MM.1S (cell line): Measurements from ENCODE around the gene ZNF225.

Experiments used
- EZH2 ChIP-seq: fragments of 300-600 bp; sonication (generic); optimal IDR thresholded peaks from 2 replicates; pipeline ENCODE3; 2017; ENCODE audit warnings: low read depth, mild to moderate bottlenecking, antibody characterized with exemption, low read length, mixed read lengths
- TF ChIP-seq, protein P1 (sequence below): fragments of 300-600 bp; sonication (generic); IDR thresholded peaks from 2 replicates; pipeline ENCODE4 v1.5.1; 2016; ENCODE audit warnings: antibody characterized with exemption, low read length, mixed read lengths

DNA sequence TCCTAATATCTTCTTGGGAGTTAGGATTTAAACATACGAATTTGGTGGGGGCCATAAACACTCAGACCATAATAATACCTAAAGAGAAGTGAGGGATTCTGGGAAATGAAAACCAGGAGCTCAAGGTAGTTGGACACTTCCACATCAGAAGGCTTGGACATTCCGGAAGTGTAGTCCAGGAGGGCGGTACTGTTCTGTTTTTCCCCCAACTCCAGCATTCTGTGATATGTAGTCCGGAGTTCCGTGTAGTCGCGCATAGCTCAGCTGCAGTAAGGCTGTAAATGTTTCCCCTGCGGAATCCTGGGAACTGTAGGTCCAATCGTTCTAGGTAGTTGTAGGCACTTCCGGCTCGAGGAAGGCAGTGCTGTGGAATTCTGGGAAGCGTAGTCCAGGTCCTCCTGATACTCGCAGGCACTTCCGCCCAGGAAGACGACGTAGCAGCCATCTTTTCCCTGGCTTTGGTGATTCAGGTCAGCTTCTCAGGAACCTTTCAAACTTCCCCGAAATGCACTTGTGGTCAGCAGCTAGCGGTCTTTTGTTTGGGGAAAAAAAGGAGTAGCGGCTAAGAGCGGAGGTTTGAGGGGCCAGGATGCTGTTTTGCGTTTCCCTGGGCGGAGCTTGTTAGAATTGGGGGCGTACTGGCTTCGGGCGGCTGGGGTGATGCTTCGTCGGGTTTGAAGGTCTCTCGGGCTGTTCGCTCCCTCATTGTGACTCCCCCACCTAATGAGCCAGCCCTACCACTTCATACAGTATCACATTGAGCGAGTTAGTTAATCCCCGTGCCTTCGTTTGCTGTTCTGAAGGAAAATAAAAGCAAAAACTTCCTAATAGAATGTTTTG lies 51.7 kb downstream of the ZNF225 start, which contains the start of gene ZNF226:
- TF ChIP-seq, protein P1, sequence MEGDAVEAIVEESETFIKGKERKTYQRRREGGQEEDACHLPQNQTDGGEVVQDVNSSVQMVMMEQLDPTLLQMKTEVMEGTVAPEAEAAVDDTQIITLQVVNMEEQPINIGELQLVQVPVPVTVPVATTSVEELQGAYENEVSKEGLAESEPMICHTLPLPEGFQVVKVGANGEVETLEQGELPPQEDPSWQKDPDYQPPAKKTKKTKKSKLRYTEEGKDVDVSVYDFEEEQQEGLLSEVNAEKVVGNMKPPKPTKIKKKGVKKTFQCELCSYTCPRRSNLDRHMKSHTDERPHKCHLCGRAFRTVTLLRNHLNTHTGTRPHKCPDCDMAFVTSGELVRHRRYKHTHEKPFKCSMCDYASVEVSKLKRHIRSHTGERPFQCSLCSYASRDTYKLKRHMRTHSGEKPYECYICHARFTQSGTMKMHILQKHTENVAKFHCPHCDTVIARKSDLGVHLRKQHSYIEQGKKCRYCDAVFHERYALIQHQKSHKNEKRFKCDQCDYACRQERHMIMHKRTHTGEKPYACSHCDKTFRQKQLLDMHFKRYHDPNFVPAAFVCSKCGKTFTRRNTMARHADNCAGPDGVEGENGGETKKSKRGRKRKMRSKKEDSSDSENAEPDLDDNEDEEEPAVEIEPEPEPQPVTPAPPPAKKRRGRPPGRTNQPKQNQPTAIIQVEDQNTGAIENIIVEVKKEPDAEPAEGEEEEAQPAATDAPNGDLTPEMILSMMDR = no peak
- no peak for TF ChIP-seq EZH2
